GM12878 (cell line): ENCODE measurements around the gene MAGI1.

Experiments
- CBX5 ChIP-seq: sonication (generic); IDR thresholded peaks from 2 replicates; pipeline ENCODE4 v1.6.1; 2016; ENCODE audit warnings: low read depth, moderate library complexity, mild to moderate bottlenecking, inconsistent platforms
- ZBTB33 ChIP-seq: fragments of 450-650 bp; IDR thresholded peaks from 2 replicates; pipeline ENCODE4 v1.6.1; 2017; ENCODE audit warnings: mild to moderate bottlenecking

DNA sequence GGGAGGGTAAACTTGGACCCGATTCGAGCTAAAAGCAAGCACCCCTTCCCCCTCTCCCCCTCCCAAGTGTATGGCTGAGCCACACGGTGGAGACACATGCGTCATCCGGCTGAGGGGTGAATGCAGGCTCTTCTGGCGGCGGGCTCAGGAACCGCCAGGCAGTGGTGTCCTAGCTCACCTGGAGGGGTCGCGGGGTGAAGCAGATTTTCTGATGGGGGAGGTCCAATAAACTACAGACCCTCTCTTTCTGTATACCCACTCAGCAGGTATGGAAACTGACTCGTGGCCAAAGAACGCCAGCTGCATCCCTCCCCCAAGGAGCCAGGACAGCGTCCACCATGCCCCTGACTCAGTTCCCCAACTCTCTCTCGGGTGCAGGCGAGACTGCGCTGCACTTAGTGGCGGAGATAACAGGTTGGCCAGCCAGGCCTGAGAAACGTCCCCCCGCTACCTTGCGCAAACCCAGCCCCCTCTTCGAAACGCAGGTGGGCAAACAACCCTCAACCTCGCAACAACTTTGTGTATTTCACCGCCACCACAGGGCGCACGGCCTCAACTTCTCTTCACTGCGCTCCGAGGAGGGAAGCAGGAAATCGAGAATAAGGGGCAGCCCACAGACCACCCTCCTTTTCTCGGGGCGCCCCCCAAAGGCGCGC lies 1.3 kb downstream of the MAGI1 start:
- TF ChIP-seq CBX5 (no peak), ZBTB33 (no peak)
